IMR-90 (cell line): ENCODE results near the gene GPRASP1.

ENCODE experiments used
- CEBPB ChIP-seq: IDR thresholded peaks from 2 replicates; pipeline ENCODE4 v1.6.1; 2012; ENCODE audit warnings: low read depth, low read length, improper control_type of control experiment
- MAZ ChIP-seq: IDR thresholded peaks from 2 replicates; pipeline ENCODE4 v1.6.1; 2012; ENCODE audit warnings: low read depth, mild to moderate bottlenecking, low read length, improper control_type of control experiment, moderate library complexity, borderline replicate concordance
- NFE2L2 ChIP-seq: fragments of 150-350 bp; IDR thresholded peaks from 2 replicates; pipeline ENCODE4 v1.6.1; 2016; ENCODE audit warnings: low read depth, mild to moderate bottlenecking, low read length
- POLR2A ChIP-seq: IDR thresholded peaks from 2 replicates; pipeline ENCODE4 v1.6.1; 2012; ENCODE audit warnings: mild to moderate bottlenecking, low read depth, low read length
- TF ChIP-seq, protein P1 (sequence below): conservative IDR thresholded peaks from 2 replicates; pipeline ENCODE4 v1.5.1; 2012; ENCODE audit warnings: mild to moderate bottlenecking, low read depth, low read length, improper control_type of control experiment

DNA sequence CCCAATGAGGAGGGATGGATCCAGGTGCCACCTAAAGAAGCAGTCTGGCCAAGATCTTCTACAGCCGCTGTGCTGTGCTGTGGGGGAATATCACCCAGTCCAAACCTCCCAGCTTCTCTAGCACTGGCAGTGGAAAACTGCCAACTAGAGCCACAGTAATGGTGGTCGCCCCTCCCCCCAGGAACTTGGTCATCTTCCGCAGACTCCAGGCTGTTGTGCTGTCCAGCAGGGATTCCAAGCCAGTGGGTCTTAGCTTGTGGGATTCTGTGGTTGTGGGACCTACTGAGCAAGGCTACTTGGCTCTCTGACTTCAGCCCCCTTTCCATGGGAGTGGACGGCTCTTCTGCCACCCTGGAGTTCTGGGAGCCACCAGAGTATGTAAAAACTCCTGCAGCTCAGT lies 18.2 kb downstream of the GPRASP1 start:
- TF ChIP-seq, protein P1, sequence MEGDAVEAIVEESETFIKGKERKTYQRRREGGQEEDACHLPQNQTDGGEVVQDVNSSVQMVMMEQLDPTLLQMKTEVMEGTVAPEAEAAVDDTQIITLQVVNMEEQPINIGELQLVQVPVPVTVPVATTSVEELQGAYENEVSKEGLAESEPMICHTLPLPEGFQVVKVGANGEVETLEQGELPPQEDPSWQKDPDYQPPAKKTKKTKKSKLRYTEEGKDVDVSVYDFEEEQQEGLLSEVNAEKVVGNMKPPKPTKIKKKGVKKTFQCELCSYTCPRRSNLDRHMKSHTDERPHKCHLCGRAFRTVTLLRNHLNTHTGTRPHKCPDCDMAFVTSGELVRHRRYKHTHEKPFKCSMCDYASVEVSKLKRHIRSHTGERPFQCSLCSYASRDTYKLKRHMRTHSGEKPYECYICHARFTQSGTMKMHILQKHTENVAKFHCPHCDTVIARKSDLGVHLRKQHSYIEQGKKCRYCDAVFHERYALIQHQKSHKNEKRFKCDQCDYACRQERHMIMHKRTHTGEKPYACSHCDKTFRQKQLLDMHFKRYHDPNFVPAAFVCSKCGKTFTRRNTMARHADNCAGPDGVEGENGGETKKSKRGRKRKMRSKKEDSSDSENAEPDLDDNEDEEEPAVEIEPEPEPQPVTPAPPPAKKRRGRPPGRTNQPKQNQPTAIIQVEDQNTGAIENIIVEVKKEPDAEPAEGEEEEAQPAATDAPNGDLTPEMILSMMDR, result no peak
- TF ChIP-seq CEBPB (no peak), POLR2A (no peak), MAZ (no peak), NFE2L2 (no peak)
